ENCODE measurements around the gene VIM. TPM values are rescaled to one million over a fixed set of nuclear protein-coding genes. Genes with fewer than 3 reads are reported as not detected.

Gene VIM
- total and polyA plus RNA-seq, 2 experiments from 2014 or later: 131 to 228 TPM

DNA sequence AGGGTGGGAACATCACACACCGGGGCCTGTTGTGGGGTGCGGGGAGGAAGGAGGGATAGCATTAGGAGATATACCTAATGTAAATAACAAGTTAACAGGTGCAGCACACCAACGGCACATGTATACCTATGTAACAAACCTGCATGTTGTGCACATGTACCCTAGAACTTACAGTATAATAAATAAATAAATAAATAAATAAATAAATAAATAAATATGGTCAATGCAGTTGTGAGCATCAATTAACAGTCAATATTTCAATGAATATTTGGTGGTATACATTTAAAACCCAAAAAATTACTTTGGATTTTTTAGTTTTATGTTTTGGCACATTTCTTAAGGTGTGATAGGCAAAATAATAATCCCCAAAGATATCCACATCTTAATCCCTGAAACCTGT, 42.2 kb upstream of the VIM start (continued):
- no peak for TF ChIP-seq ZNF331 (CRISPR knock-in tag; IDR thresholded peaks at IDR 0.05; ENCODE audit: low read depth)
- no peak for TF ChIP-seq EZH2phosphoT487 (IDR thresholded peaks at IDR 0.05; ENCODE audit: unreplicated experiment)
- TF ChIP-seq ZNF114 (CRISPR knock-in tag; IDR thresholded peaks at IDR 0.05): no peak
- TF ChIP-seq, protein P1, sequence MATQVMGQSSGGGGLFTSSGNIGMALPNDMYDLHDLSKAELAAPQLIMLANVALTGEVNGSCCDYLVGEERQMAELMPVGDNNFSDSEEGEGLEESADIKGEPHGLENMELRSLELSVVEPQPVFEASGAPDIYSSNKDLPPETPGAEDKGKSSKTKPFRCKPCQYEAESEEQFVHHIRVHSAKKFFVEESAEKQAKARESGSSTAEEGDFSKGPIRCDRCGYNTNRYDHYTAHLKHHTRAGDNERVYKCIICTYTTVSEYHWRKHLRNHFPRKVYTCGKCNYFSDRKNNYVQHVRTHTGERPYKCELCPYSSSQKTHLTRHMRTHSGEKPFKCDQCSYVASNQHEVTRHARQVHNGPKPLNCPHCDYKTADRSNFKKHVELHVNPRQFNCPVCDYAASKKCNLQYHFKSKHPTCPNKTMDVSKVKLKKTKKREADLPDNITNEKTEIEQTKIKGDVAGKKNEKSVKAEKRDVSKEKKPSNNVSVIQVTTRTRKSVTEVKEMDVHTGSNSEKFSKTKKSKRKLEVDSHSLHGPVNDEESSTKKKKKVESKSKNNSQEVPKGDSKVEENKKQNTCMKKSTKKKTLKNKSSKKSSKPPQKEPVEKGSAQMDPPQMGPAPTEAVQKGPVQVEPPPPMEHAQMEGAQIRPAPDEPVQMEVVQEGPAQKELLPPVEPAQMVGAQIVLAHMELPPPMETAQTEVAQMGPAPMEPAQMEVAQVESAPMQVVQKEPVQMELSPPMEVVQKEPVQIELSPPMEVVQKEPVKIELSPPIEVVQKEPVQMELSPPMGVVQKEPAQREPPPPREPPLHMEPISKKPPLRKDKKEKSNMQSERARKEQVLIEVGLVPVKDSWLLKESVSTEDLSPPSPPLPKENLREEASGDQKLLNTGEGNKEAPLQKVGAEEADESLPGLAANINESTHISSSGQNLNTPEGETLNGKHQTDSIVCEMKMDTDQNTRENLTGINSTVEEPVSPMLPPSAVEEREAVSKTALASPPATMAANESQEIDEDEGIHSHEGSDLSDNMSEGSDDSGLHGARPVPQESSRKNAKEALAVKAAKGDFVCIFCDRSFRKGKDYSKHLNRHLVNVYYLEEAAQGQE (IDR thresholded peaks at IDR 0.05; ENCODE audit: unreplicated experiment): no peak

DNA sequence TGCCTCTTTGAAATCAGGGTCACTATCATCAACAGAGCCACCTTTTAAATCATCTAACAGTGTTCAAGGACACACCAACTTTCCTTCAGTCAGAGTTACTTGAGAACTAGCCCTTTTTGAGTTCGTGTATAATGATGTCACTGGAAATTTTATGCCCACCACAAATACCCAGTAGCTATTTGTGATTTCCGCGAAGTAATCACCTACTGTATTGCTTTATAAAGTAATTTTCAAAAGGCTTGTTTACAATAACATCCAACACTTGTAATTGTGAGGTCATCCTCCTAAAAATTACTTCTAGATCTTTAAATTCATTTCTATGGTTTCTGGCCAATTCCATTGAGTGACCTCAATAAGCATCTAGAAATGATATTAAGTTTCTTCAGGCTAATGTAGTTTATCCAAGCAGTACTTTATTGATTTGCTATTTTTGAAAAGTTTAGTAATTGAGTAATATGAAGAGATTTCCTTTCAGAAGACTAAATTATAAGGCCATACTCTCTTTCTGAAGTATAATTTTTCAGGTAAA, 39.3 kb upstream of the VIM start:
- H3K4me1 ChIP-seq (ENCODE audit: insufficient read depth): no peaks in the 10 kb centered on the region
- Mint-ChIP-seq H3K4me3 (no peak overlapping the region), H3K27ac (no peak overlapping the region), H3K9me3 (no peaks in the 10 kb centered on the region), H3K36me3 (ENCODE audit: low read depth) (no peaks in the 10 kb centered on the region), H3K4me1 (peaks cover 10% of the 10 kb centered on the region), H3K27me3 (ENCODE audit: insufficient read depth, low read depth, poor library complexity) (peaks cover 1% of the 10 kb centered on the region)
- H3K27me3 ChIP-seq (ENCODE audit: insufficient read depth): no peaks in the 10 kb centered on the region
- no peak overlapping the region for H3K27ac ChIP-seq (ENCODE audit: low read depth)
- H3K79me2 ChIP-seq (replicated peaks; ENCODE audit: insufficient read depth): peaks cover 55% of the 10 kb centered on the region
- H3F3A ChIP-seq (replicated peaks; ENCODE audit: low read depth): no peaks in the 10 kb centered on the region
- DNase-seq (ENCODE audit: low spot score): no peak
- no peak overlapping the region for H3K4me2 ChIP-seq
- no peak overlapping the region for H2AFZ ChIP-seq
- H4K20me1 ChIP-seq (replicated peaks; ENCODE audit: insufficient read depth): no peaks in the 10 kb centered on the region
- no peak overlapping the region for H3K4me3 ChIP-seq
- H3K9me2 ChIP-seq (ENCODE audit: insufficient read depth): no peaks in the 10 kb centered on the region
- no peak for ATAC-seq
- H3K36me3 ChIP-seq (ENCODE audit: insufficient read depth): no peaks in the 10 kb centered on the region
- TF ChIP-seq, protein P2, sequence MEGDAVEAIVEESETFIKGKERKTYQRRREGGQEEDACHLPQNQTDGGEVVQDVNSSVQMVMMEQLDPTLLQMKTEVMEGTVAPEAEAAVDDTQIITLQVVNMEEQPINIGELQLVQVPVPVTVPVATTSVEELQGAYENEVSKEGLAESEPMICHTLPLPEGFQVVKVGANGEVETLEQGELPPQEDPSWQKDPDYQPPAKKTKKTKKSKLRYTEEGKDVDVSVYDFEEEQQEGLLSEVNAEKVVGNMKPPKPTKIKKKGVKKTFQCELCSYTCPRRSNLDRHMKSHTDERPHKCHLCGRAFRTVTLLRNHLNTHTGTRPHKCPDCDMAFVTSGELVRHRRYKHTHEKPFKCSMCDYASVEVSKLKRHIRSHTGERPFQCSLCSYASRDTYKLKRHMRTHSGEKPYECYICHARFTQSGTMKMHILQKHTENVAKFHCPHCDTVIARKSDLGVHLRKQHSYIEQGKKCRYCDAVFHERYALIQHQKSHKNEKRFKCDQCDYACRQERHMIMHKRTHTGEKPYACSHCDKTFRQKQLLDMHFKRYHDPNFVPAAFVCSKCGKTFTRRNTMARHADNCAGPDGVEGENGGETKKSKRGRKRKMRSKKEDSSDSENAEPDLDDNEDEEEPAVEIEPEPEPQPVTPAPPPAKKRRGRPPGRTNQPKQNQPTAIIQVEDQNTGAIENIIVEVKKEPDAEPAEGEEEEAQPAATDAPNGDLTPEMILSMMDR (conservative IDR thresholded peaks at IDR 0.05; ENCODE audit: low read depth in 2 of 2): no peak
- TF ChIP-seq ZNF114 (CRISPR knock-in tag; IDR thresholded peaks at IDR 0.05) (no peak), CREB1 (CRISPR knock-in tag; IDR thresholded peaks at IDR 0.05; ENCODE audit: low read depth) (no peak), EZH2phosphoT487 (IDR thresholded peaks at IDR 0.05; ENCODE audit: unreplicated experiment) (no peak), ZNF331 (CRISPR knock-in tag; IDR thresholded peaks at IDR 0.05; ENCODE audit: low read depth) (no peak), POLR2AphosphoS5 (IDR thresholded peaks at IDR 0.05; ENCODE audit: low read depth) (no peak), NANOG (IDR thresholded peaks at IDR 0.05; ENCODE audit: borderline replicate concordance) (no peak), STAT1 (IDR thresholded peaks at IDR 0.05; ENCODE audit: unreplicated experiment) (no peak)
- TF ChIP-seq, protein P3, sequence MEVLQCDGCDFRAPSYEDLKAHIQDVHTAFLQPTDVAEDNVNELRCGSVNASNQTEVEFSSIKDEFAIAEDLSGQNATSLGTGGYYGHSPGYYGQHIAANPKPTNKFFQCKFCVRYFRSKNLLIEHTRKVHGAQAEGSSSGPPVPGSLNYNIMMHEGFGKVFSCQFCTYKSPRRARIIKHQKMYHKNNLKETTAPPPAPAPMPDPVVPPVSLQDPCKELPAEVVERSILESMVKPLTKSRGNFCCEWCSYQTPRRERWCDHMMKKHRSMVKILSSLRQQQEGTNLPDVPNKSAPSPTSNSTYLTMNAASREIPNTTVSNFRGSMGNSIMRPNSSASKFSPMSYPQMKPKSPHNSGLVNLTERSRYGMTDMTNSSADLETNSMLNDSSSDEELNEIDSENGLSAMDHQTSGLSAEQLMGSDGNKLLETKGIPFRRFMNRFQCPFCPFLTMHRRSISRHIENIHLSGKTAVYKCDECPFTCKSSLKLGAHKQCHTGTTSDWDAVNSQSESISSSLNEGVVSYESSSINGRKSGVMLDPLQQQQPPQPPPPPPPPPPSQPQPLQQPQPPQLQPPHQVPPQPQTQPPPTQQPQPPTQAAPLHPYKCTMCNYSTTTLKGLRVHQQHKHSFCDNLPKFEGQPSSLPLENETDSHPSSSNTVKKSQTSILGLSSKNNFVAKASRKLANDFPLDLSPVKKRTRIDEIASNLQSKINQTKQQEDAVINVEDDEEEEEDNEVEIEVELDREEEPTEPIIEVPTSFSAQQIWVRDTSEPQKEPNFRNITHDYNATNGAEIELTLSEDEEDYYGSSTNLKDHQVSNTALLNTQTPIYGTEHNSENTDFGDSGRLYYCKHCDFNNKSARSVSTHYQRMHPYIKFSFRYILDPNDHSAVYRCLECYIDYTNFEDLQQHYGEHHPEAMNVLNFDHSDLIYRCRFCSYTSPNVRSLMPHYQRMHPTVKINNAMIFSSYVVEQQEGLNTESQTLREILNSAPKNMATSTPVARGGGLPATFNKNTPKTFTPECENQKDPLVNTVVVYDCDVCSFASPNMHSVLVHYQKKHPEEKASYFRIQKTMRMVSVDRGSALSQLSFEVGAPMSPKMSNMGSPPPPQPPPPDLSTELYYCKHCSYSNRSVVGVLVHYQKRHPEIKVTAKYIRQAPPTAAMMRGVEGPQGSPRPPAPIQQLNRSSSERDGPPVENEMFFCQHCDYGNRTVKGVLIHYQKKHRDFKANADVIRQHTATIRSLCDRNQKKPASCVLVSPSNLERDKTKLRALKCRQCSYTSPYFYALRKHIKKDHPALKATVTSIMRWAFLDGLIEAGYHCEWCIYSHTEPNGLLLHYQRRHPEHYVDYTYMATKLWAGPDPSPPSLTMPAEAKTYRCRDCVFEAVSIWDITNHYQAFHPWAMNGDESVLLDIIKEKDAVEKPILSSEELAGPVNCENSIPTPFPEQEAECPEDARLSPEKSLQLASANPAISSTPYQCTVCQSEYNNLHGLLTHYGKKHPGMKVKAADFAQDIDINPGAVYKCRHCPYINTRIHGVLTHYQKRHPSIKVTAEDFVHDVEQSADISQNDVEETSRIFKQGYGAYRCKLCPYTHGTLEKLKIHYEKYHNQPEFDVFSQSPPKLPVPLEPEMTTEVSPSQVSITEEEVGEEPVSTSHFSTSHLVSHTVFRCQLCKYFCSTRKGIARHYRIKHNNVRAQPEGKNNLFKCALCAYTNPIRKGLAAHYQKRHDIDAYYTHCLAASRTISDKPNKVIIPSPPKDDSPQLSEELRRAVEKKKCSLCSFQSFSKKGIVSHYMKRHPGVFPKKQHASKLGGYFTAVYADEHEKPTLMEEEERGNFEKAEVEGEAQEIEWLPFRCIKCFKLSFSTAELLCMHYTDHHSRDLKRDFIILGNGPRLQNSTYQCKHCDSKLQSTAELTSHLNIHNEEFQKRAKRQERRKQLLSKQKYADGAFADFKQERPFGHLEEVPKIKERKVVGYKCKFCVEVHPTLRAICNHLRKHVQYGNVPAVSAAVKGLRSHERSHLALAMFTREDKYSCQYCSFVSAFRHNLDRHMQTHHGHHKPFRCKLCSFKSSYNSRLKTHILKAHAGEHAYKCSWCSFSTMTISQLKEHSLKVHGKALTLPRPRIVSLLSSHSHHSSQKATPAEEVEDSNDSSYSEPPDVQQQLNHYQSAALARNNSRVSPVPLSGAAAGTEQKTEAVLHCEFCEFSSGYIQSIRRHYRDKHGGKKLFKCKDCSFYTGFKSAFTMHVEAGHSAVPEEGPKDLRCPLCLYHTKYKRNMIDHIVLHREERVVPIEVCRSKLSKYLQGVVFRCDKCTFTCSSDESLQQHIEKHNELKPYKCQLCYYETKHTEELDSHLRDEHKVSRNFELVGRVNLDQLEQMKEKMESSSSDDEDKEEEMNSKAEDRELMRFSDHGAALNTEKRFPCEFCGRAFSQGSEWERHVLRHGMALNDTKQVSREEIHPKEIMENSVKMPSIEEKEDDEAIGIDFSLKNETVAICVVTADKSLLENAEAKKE (CRISPR knock-in tag; IDR thresholded peaks at IDR 0.05): no peak
- TF ChIP-seq, protein P4, sequence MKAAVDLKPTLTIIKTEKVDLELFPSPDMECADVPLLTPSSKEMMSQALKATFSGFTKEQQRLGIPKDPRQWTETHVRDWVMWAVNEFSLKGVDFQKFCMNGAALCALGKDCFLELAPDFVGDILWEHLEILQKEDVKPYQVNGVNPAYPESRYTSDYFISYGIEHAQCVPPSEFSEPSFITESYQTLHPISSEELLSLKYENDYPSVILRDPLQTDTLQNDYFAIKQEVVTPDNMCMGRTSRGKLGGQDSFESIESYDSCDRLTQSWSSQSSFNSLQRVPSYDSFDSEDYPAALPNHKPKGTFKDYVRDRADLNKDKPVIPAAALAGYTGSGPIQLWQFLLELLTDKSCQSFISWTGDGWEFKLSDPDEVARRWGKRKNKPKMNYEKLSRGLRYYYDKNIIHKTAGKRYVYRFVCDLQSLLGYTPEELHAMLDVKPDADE (IDR thresholded peaks at IDR 0.05): no peak
